GM23338 (cell line): Measurements from ENCODE around the gene PRKCH. TPM values are rescaled to one million over a fixed set of nuclear protein-coding genes. Genes with fewer than 3 reads are reported as not detected.

Experiments used
- ATAC-seq: fragments of 200-7000 bp; cut with Tn5 transposase; 3 replicates; pipeline ENCODE4 v1.9.1; 2020
- DNase-seq: peaks from one replicate; pipeline ENCODE4 v3.0.0-alpha.2; 2015; ENCODE audit warnings: low spot score
- H2AFZ ChIP-seq: fragments of 200-600 bp; sonication (generic); 2 replicates; pipeline ENCODE4 v1.8.0; 2016; ENCODE audit warnings: antibody characterized with exemption, mild to moderate bottlenecking, moderate library complexity
- H3F3A ChIP-seq: fragments of 200-600 bp; sonication (generic); replicated peaks from 2 replicates; pipeline ENCODE4 v1.8.0; 2017; ENCODE audit warnings: antibody characterized with exemption, mixed run types, low read depth
- H3K27ac ChIP-seq: fragments of 200-600 bp; sonication (generic); 2 replicates; pipeline ENCODE4 v1.6.1; 2016; ENCODE audit warnings: low read depth
- H3K27me3 ChIP-seq: fragments of 200-600 bp; sonication (generic); 2 replicates; pipeline ENCODE4 v1.8.0; 2016; ENCODE audit warnings: mild to moderate bottlenecking, mixed run types, moderate library complexity; ENCODE audit not compliant: insufficient read depth
- H3K36me3 ChIP-seq: fragments of 200-600 bp; sonication (generic); 2 replicates; pipeline ENCODE4 v1.8.0; 2016; ENCODE audit warnings: mild to moderate bottlenecking; ENCODE audit not compliant: insufficient read depth
- H3K4me1 ChIP-seq: fragments of 200-600 bp; sonication (generic); 2 replicates; pipeline ENCODE4 v1.8.0; 2016; ENCODE audit warnings: mild to moderate bottlenecking, moderate library complexity; ENCODE audit not compliant: insufficient read depth
- H3K4me2 ChIP-seq: fragments of 200-600 bp; sonication (generic); 2 replicates; pipeline ENCODE4 v1.7.1; 2017; ENCODE audit warnings: mixed run types
- H3K4me3 ChIP-seq: fragments of 200-600 bp; sonication (generic); 2 replicates; pipeline ENCODE4 v1.6.1; 2016; ENCODE audit warnings: mixed run types
- H3K79me2 ChIP-seq: fragments of 200-600 bp; sonication (generic); replicated peaks from 2 replicates; pipeline ENCODE4 v1.8.0; 2017; ENCODE audit warnings: mild to moderate bottlenecking; ENCODE audit not compliant: insufficient read depth
- H3K9me2 ChIP-seq: fragments of 200-600 bp; sonication (generic); 2 replicates; pipeline ENCODE4 v1.8.0; 2017; ENCODE audit not compliant: insufficient read depth
- H4K20me1 ChIP-seq: fragments of 200-600 bp; sonication (generic); replicated peaks from 2 replicates; pipeline ENCODE4 v1.8.0; 2017; ENCODE audit warnings: mild to moderate bottlenecking; ENCODE audit not compliant: insufficient read depth
- H3K27ac Mint-ChIP-seq: 2 replicates; pipeline ENCODE4 v1.8.0; 2020; ENCODE audit warnings: inconsistent platforms, mild to moderate bottlenecking, moderate library complexity, mixed read lengths
- H3K27me3 Mint-ChIP-seq: 3 replicates; pipeline ENCODE4 v1.8.0; 2022; ENCODE audit warnings: low read depth, mild to moderate bottlenecking, moderate library complexity, mixed read lengths, inconsistent platforms; ENCODE audit not compliant: insufficient read depth, poor library complexity
- H3K36me3 Mint-ChIP-seq: 3 replicates; pipeline ENCODE4 v1.8.0; 2021; ENCODE audit warnings: low read depth, mild to moderate bottlenecking, inconsistent platforms, moderate library complexity, mixed read lengths
- H3K4me1 Mint-ChIP-seq: 3 replicates; pipeline ENCODE4 v1.8.0; 2020; ENCODE audit warnings: mild to moderate bottlenecking, inconsistent platforms, mixed read lengths
- H3K4me3 Mint-ChIP-seq: 3 replicates; pipeline ENCODE4 v1.8.0; 2021; ENCODE audit warnings: moderate library complexity, mild to moderate bottlenecking, inconsistent platforms, mixed read lengths
- H3K9me3 Mint-ChIP-seq: 3 replicates; pipeline ENCODE4 v1.8.0; 2020; ENCODE audit warnings: moderate library complexity, mild to moderate bottlenecking, inconsistent platforms, mixed read lengths
- CREB1 ChIP-seq: fragments of 250-450 bp; sonication (Bioruptor Pico); IDR thresholded peaks from 2 replicates; pipeline ENCODE4 v1.5.0; 2020; ENCODE audit warnings: low read depth, mild to moderate bottlenecking, moderate library complexity
- CTCF ChIP-seq, 2 experiments: fragments of 200-600 bp in 1 of 2; sonication (generic) in 1 of 2; conservative IDR thresholded peaks; 2 replicates each; pipeline versions ENCODE4 v1.5.1 to v1.6.1; 2016 to 2017; ENCODE audit warnings: antibody characterized with exemption in 2 of 2, low read depth in 2 of 2, mild to moderate bottlenecking in 2 of 2, moderate library complexity in 1 of 2
- ETS1 ChIP-seq: IDR thresholded peaks from 2 replicates; pipeline ENCODE4 v1.6.1; 2016; ENCODE audit warnings: antibody characterized with exemption
- EZH2 ChIP-seq: fragments of 200-600 bp; sonication (generic); IDR thresholded peaks from one replicate; pipeline ENCODE4 v1.8.0; 2017; ENCODE audit warnings: antibody characterized with exemption, mild to moderate bottlenecking, low read depth; ENCODE audit not compliant: unreplicated experiment
- EZH2phosphoT487 ChIP-seq: fragments of 200-600 bp; sonication (generic); IDR thresholded peaks from one replicate; pipeline ENCODE4 v1.8.1; 2018; ENCODE audit warnings: antibody characterized with exemption; ENCODE audit not compliant: unreplicated experiment
- JUNB ChIP-seq: IDR thresholded peaks from one replicate; pipeline ENCODE4 v1.6.1; 2016; ENCODE audit warnings: antibody characterized with exemption; ENCODE audit not compliant: unreplicated experiment
- NANOG ChIP-seq: IDR thresholded peaks from 2 replicates; pipeline ENCODE4 v1.6.1; 2016; ENCODE audit warnings: antibody characterized with exemption, borderline replicate concordance
- POLR2AphosphoS5 ChIP-seq: IDR thresholded peaks from 2 replicates; pipeline ENCODE4 v1.6.1; 2016; ENCODE audit warnings: antibody characterized with exemption, low read depth
- REST ChIP-seq: IDR thresholded peaks from one replicate; pipeline ENCODE4 v1.6.1; 2018; ENCODE audit warnings: antibody characterized with exemption; ENCODE audit not compliant: unreplicated experiment
- STAT1 ChIP-seq: IDR thresholded peaks from one replicate; pipeline ENCODE4 v1.6.1; 2016; ENCODE audit warnings: antibody characterized with exemption; ENCODE audit not compliant: unreplicated experiment
- ZNF114 ChIP-seq: fragments of 250-450 bp; sonication (Bioruptor Pico); IDR thresholded peaks from 2 replicates; pipeline ENCODE4 v1.5.0; 2020; ENCODE audit warnings: mild to moderate bottlenecking, moderate library complexity
- ZNF331 ChIP-seq: fragments of 250-450 bp; sonication (Bioruptor Pico); IDR thresholded peaks from 2 replicates; pipeline ENCODE4 v1.5.0; 2020; ENCODE audit warnings: low read depth, mild to moderate bottlenecking, moderate library complexity
- polyA plus RNA-seq: library from polyadenylated mRNA; unstranded; fragments of >200 nt; fragmentation: Nextera tagmentation; extraction: Ambion mirVana; gene quantifications from 2 replicates; pipeline ENCODE4 v1.2.1, GENCODE V29; 2016
- total RNA-seq: library from RNA; depleted of rRNA; stranded (reverse); fragments of >200 nt; shearing (Covaris generic); gene quantifications from 2 replicates; pipeline ENCODE4 v1.2.3, GENCODE V29; 2014

Gene PRKCH
- total and polyA plus RNA-seq, 2 experiments from 2014 or later, result 5.4 to 10.1 TPM

GRCh38 chr14:61362072-61362750, 40.8 kb downstream of the PRKCH start (continued):
- TF ChIP-seq REST (no peak), EZH2 (no peak), POLR2AphosphoS5 (no peak), EZH2phosphoT487 (no peak), STAT1 (no peak), CREB1 (no peak)

GRCh38 chr14:61364243-61364642, 42.9 kb downstream of the PRKCH start:
- no peak overlapping the region for H3K27ac Mint-ChIP-seq
- no peak for TF ChIP-seq STAT1
- TF ChIP-seq CTCF (conservative IDR thresholded peaks at IDR 0.05; ENCODE audit: low read depth in 2 of 2), result no peak
- no peak for TF ChIP-seq ZNF331 (CRISPR knock-in tag)
- TF ChIP-seq ETS1, result no peak
- TF ChIP-seq CREB1, result no peak
- TF ChIP-seq ZNF114 (CRISPR knock-in tag), result no peak
- TF ChIP-seq POLR2AphosphoS5, result no peak
- no peak for TF ChIP-seq JUNB
- no peak for TF ChIP-seq NANOG
- no peak for TF ChIP-seq EZH2phosphoT487
- no peak for TF ChIP-seq EZH2

More at GRCh38 chr14:61364243-61364642, 42.9 kb downstream of the PRKCH start:
- Histone ChIP-seq H3K79me2 (no peaks in the 10 kb centered on the region), H3K4me2 (no peak overlapping the region), H3K27ac (no peak overlapping the region), H3K4me1 (no peaks in the 10 kb centered on the region), H3K36me3 (no peaks in the 10 kb centered on the region), H4K20me1 (no peaks in the 10 kb centered on the region), H3F3A (no peaks in the 10 kb centered on the region), H2AFZ (no peak overlapping the region), H3K9me2 (peaks cover 4% of the 10 kb centered on the region; the same call in 1 of the 2 replicates), H3K27me3 (no peaks in the 10 kb centered on the region), H3K4me3 (no peak overlapping the region)
- Mint-ChIP-seq H3K27me3 (no peaks in the 10 kb centered on the region), H3K9me3 (no peaks in the 10 kb centered on the region), H3K36me3 (no peaks in the 10 kb centered on the region), H3K4me3 (no peak overlapping the region), H3K4me1 (peaks cover 5% of the 10 kb centered on the region; the same call in 1 of the 3 replicates)
- ATAC-seq (no peak), DNase-seq (no peak)
